Uterus (tissue), 4 donors: ENCODE measurements around the gene GIPC3. TPM values are rescaled to one million over a fixed set of nuclear protein-coding genes. Genes with fewer than 3 reads are reported as not detected.
A peak's percentile ranks its signal among the peaks of the same experiment; 100 is the strongest.

Source experiments
- DNase-seq, 2 donors: peaks; one replicate each; pipeline ENCODE4 v3.0.0-alpha.2; 2019 to 2020
- H3K27ac ChIP-seq, 2 donors: fragments of 200-600 bp; sonication (generic); 1 replicate in 1 of 2; 2 replicates in 1 of 2; pipeline ENCODE4 v1.5.1; 2016 to 2018
- H3K27me3 ChIP-seq, 2 donors: fragments of 200-600 bp; sonication (generic); one replicate each; pipeline ENCODE4 v1.5.1; 2018 to 2019; ENCODE audit warnings: control low read depth in 1 of 2
- H3K36me3 ChIP-seq, 2 donors: fragments of 200-600 bp; sonication (generic); one replicate each; pipeline ENCODE4 v1.5.1; 2019; ENCODE audit warnings: control low read depth in 1 of 2
- H3K4me1 ChIP-seq, 2 donors: fragments of 200-600 bp; sonication (generic); one replicate each; pipeline ENCODE4 v1.5.1; 2018 to 2019; ENCODE audit warnings: control low read depth in 1 of 2
- H3K4me3 ChIP-seq, 2 donors: fragments of 200-600 bp; sonication (generic); 1 replicate in 1 of 2; 2 replicates in 1 of 2; pipeline ENCODE4 v1.5.1; 2018 to 2019; ENCODE audit warnings: mild to moderate bottlenecking in 1 of 2
- H3K9me3 ChIP-seq, 2 donors: fragments of 200-600 bp; sonication (generic); one replicate each; pipeline ENCODE4 v1.5.1; 2019; ENCODE audit warnings: control low read depth in 1 of 2
- POLR2A ChIP-seq, 2 donors: fragments of 450-650 bp; IDR thresholded peaks; one replicate each; pipeline ENCODE4 v1.6.1; 2016; ENCODE audit warnings: antibody characterized with exemption in 2 of 2, mild to moderate bottlenecking in 1 of 2, moderate library complexity in 1 of 2
- intact Hi-C: fragments of 100-400 bp; cut with DNase I; formaldehyde crosslinking; loops from one replicate; pipeline ENCODE4 v1.15.1; 2023; ENCODE audit warnings: low total_unique reads
- total RNA-seq, 4 donors: library from RNA; depleted of rRNA in 3 of 4; stranded (reverse); fragments of >200 nt in 3 of 4; gene quantifications; one replicate each; pipeline versions ENCODE4 v1.1.0 to v1.2.4, GENCODE V29; 2014 to 2023
- TF ChIP-seq, protein P1 (sequence below), 4 experiments: fragments of 200-600 bp in 2 of 4; fragments of 450-650 bp in 2 of 4; sonication (generic) in 2 of 4; IDR thresholded peaks; one replicate each; pipeline ENCODE4 v1.5.1; 2016 to 2019; ENCODE audit warnings: antibody characterized with exemption in 4 of 4, mild to moderate bottlenecking in 2 of 4, moderate library complexity in 1 of 4
- donor health status: DM: yes; HTN: yes; CAD: no.

GIPC3 gene
- total RNA-seq, 4 donors from 2014 or later = 0.07 to 4.0 TPM; not detected in 2

DNA sequence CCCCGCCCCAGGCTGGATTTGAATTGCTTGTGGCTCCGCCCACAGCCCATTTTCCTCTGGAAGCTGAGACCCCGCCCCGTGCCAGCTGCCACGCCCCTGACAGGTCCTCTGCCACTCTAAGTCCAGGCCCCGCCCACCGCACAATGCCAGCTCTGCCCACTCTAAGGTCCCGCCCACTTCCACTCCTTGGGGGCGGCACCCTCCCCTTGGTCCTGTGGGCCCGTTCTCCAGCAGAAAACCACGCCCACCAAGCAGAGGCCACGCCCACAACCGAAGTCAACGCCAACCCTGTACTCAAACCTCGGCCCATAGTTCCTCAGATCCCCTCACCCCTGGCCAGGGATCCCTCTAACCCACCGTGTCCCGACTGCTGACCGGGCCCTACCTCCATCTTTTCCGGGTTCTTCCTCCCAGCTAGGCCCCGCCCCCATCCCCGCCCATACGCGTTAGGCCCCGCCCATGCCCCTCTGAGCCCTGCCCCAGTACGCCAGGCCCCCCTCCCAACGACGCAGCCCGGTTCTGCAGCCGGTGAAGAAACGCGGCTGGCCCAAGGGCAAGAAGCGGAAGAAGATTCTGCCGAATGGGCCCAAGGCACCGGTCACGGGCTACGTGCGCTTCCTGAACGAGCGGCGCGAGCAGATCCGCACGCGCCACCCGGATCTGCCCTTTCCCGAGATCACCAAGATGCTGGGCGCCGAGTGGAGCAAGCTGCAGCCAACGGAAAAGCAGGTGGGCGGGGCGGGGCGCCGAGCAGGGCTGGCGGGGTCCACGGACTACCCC is 11.2 kb upstream of the GIPC3 start:
- Histone ChIP-seq H3K4me1 (peaks cover 0 to 12% of the 10 kb centered on the region in 2 donors), H3K27ac (no peak overlapping the region), H3K4me3 (peak overlapping the region; percentile 87 to 89), H3K36me3 (no peaks in the 10 kb centered on the region), H3K27me3 (no peaks in the 10 kb centered on the region), H3K9me3 (no peaks in the 10 kb centered on the region)
- no peak for TF ChIP-seq POLR2A (IDR thresholded peaks at IDR 0.05)
- TF ChIP-seq, protein P1, sequence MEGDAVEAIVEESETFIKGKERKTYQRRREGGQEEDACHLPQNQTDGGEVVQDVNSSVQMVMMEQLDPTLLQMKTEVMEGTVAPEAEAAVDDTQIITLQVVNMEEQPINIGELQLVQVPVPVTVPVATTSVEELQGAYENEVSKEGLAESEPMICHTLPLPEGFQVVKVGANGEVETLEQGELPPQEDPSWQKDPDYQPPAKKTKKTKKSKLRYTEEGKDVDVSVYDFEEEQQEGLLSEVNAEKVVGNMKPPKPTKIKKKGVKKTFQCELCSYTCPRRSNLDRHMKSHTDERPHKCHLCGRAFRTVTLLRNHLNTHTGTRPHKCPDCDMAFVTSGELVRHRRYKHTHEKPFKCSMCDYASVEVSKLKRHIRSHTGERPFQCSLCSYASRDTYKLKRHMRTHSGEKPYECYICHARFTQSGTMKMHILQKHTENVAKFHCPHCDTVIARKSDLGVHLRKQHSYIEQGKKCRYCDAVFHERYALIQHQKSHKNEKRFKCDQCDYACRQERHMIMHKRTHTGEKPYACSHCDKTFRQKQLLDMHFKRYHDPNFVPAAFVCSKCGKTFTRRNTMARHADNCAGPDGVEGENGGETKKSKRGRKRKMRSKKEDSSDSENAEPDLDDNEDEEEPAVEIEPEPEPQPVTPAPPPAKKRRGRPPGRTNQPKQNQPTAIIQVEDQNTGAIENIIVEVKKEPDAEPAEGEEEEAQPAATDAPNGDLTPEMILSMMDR (IDR thresholded peaks at IDR 0.05) = no peak
- intact Hi-C loops = no loop called here
- DNase-seq = peak; percentile 71 to 77

DNA sequence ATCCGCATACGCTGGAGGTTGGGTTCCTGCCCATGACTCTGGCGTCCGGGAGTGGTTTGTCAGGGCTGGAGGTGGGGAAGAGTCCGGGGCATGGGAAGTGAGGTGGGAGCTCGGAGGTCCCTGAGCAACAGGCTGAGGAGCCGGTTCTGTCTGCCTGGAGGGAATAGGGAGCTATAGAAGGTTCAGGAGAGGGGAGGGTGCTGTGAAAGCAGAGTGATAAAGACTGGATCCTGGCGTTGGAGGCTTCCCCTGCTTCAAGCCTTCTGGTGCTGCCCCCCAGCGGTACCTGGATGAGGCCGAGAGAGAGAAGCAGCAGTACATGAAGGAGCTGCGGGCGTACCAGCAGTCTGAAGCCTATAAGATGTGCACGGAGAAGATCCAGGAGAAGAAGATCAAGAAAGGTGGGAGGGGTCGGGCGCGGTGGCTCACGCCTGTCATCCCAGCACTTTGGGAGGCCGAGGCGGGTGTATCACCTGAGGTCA is 10.0 kb upstream of the GIPC3 start:
- intact Hi-C loops = no loop called here
- no peak for DNase-seq
- Histone ChIP-seq H3K4me3 (no peak overlapping the region), H3K27ac (no peak overlapping the region), H3K4me1 (peaks cover 0 to 12% of the 10 kb centered on the region in 2 donors), H3K27me3 (no peaks in the 10 kb centered on the region), H3K36me3 (no peaks in the 10 kb centered on the region), H3K9me3 (no peaks in the 10 kb centered on the region)
- no peak for TF ChIP-seq POLR2A (IDR thresholded peaks at IDR 0.05)
- TF ChIP-seq, protein P1 (IDR thresholded peaks at IDR 0.05) = no peak

DNA sequence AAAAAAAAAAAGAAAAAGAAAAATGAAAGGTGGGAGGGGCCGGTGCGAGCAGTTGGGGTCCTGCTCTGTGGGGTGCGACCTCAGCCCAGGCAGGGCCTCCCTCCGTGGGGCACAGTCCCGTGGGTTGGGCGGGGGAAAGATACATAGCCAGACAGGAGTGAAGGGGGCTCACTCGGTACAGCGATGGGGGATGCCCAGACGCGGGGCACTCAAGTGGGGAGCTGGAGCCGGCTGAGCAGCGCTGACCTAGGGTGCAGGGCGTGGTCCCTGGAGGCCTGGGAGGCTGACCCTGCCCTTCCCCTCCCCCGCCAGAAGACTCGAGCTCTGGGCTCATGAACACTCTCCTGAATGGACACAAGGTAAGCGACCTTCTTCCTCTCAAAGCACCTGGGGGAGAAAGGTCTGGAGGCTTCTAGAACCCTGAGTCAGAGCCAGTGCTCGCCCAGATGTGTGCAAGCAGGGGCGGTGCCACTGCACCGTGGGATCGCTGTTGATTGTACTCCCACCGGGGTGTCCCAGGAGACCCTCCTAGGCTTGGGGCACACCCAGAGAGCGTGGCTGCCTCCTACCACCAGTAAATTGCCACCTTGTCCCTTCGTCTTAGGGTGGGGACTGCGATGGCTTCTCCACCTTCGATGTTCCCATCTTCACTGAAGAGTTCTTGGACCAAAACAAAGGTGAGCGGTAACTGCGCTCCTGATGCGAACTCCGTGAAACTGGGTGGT is 9.2 kb upstream of the GIPC3 start:
- DNase-seq = no peak
- no peaks in the 10 kb centered on the region for H3K27me3 ChIP-seq
- H3K4me3 ChIP-seq = no peak overlapping the region
- TF ChIP-seq POLR2A (IDR thresholded peaks at IDR 0.05) = no peak
- TF ChIP-seq, protein P1 (IDR thresholded peaks at IDR 0.05) = no peak
- no peaks in the 10 kb centered on the region for H3K9me3 ChIP-seq
- no peaks in the 10 kb centered on the region for H3K36me3 ChIP-seq
- H3K4me1 ChIP-seq = peaks cover 0 to 12% of the 10 kb centered on the region in 2 donors
- peak overlapping the region in 1 of 2 donors; percentile 33 for H3K27ac ChIP-seq
- intact Hi-C loops = no loop called here

DNA sequence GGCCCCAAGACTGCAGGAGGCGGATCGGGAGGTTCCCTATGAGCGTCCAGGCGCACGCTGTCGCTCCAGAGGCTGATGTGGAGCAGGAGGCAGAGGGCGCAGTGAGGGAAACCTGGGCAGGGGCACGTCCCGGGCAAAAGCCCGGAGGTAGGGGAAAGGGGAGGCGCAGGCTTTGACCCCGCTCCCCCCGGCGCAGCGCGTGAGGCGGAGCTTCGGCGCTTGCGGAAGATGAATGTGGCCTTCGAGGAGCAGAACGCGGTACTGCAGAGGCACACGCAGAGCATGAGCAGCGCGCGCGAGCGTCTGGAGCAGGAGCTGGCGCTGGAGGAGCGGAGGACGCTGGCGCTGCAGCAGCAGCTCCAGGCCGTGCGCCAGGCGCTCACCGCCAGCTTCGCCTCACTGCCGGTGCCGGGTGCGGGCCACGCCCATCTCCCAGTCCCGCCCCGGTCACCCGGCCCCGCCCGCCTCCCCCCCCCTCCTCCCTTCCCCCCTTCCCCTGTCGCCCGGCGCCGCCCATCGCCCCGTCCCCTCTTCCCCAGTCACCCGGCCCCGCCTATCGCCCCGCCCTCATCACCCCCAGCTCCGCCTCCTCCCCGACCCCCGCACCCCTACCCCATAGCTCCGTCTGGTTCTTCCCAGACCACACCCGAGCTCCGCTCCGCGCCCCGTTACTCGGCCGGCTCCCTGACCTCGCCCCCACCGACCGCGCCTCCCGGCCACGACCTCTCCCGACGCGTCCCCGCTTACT is 8.4 kb upstream of the GIPC3 start:
- TF ChIP-seq, protein P1 (IDR thresholded peaks at IDR 0.05) = no peak
- no peak for TF ChIP-seq POLR2A (IDR thresholded peaks at IDR 0.05)
- intact Hi-C loops = no loop called here
- DNase-seq = peak; percentile 46 to 62
- peak overlapping the region in 1 of 2 donors; percentile 18 for H3K4me3 ChIP-seq
- H3K9me3 ChIP-seq = no peaks in the 10 kb centered on the region
- peak overlapping the region; percentile 33 to 58 for H3K27ac ChIP-seq
- no peaks in the 10 kb centered on the region for H3K36me3 ChIP-seq
- peaks cover 0 to 12% of the 10 kb centered on the region in 2 donors for H3K4me1 ChIP-seq
- H3K27me3 ChIP-seq = no peaks in the 10 kb centered on the region
